C4-2B (cell line): Measurements from ENCODE around the gene PC.

Experiments
- H3K27ac ChIP-seq: fragments of 450-650 bp; 2 replicates; pipeline ENCODE4 v1.5.1; 2017
- CTCF ChIP-seq: fragments of 450-650 bp; conservative IDR thresholded peaks from 2 replicates; pipeline ENCODE4 v1.5.1; 2017; ENCODE audit warnings: mild to moderate bottlenecking
- ZFX ChIP-seq: fragments of 450-650 bp; IDR thresholded peaks from 2 replicates; pipeline ENCODE4 v1.6.1; 2017

The PC gene

GRCh38 chr11:66857234-66857926, 100.8 kb downstream of the PC start:
- H3K27ac ChIP-seq: peak overlapping the region; percentile 90
- TF ChIP-seq CTCF (no peak), ZFX (no peak)

- H3K27ac ChIP-seq: peak within 1 kb of the TSS; percentile 90
- TF ChIP-seq CTCF (no peak), ZFX (0 out of 2 replicates have a peak, but pooled peaks have one; percentile 6)
Measured at GRCh38 chr11:66856496-66857233, 101.5 kb downstream of the PC start, which contains the start of gene LRFN4. Gene LRFN4 (plus strand): TSS chr11:66857064. CDS start chr11:66857745, 681 bp downstream.

- H3K27ac ChIP-seq: peak overlapping the region; percentile 90
- no peak for TF ChIP-seq ZFX
- TF ChIP-seq CTCF: no peak
Measured at GRCh38 chr11:66855574-66856495, 102.3 kb downstream of the PC start.

- no peak for TF ChIP-seq ZFX
- TF ChIP-seq CTCF: no peak
- peak overlapping the region; percentile 90; the same call in 1 of the 2 replicates for H3K27ac ChIP-seq
Measured at GRCh38 chr11:66854729-66855211, 103.4 kb downstream of the PC start.

GRCh38 chr11:66854231-66854661, 103.9 kb downstream of the PC start:
- no peak overlapping the region; the same call in 1 of the 2 replicates for H3K27ac ChIP-seq

More at GRCh38 chr11:66854231-66854661, 103.9 kb downstream of the PC start:
- TF ChIP-seq CTCF (no peak), ZFX (no peak)
